GM12878 (cell line): Measurements from ENCODE around the gene SH3YL1.

Experiments
- CHD2 ChIP-seq: IDR thresholded peaks from 2 replicates; pipeline ENCODE4 v1.6.1; 2011; ENCODE audit warnings: low read depth, low read length, improper control_type of control experiment, borderline replicate concordance
- HDAC2 ChIP-seq: fragments of 200-600 bp; sonication (generic); IDR thresholded peaks from 2 replicates; pipeline ENCODE4 v1.6.1; 2017
- MEF2B ChIP-seq: fragments of 450-650 bp; IDR thresholded peaks from 2 replicates; pipeline ENCODE4 v1.6.1; 2018; ENCODE audit warnings: mild to moderate bottlenecking, moderate library complexity; ENCODE audit not compliant: partially characterized antibody, poor library complexity, severe bottlenecking
- MTA3 ChIP-seq: IDR thresholded peaks from 2 replicates; pipeline ENCODE4 v1.6.1; 2012; ENCODE audit warnings: low read length, inconsistent platforms, borderline replicate concordance
- POLR2A ChIP-seq: IDR thresholded peaks from 2 replicates; pipeline ENCODE4 v1.6.1; 2011; ENCODE audit warnings: low read depth, mild to moderate bottlenecking, low read length
- PRDM15 ChIP-seq: fragments of 450-650 bp; formaldehyde crosslinking; IDR thresholded peaks from 2 replicates; pipeline ENCODE4 v1.4.0; 2020; ENCODE audit warnings: mild to moderate bottlenecking, moderate library complexity
- ZNF24 ChIP-seq: fragments of 450-650 bp; IDR thresholded peaks from 2 replicates; pipeline ENCODE4 v1.6.1; 2017; ENCODE audit warnings: antibody characterized with exemption, mild to moderate bottlenecking

- TF ChIP-seq MTA3 (no peak), CHD2 (no peak), MEF2B (no peak), PRDM15 (CRISPR knock-in tag) (no peak), HDAC2 (no peak), ZNF24 (no peak), POLR2A (no peak)
Measured at GRCh38 chr2:216068-216467, 47.8 kb downstream of the SH3YL1 start.
